Fibroblast of skin of left biceps (primary cell): Measurements from ENCODE around the gene IL16.
"Not testable (repeated sequence)": the region's sequence is repeated elsewhere in the genome, so short reads cannot be mapped to it uniquely, and the experiment has no call there.

Experiments
- DNase-seq, 2 experiments: peaks; one replicate each; pipeline ENCODE4 v3.0.0-alpha.2; 2013; ENCODE audit warnings: low read depth in 2 of 2

The IL16 gene

GRCh38 chr15:81312790-81313543, 116.3 kb downstream of the IL16 start:
- DNase-seq: peak; percentile 90

GRCh38 chr15:81313686-81314085, 117.0 kb downstream of the IL16 start:
- no peak for DNase-seq

- DNase-seq: no peak
Observed at GRCh38 chr15:81314378-81314777, 117.7 kb downstream of the IL16 start.

GRCh38 chr15:81315452-81316175, 118.9 kb downstream of the IL16 start:
- DNase-seq: no peak

GRCh38 chr15:81316267-81316666, 119.6 kb downstream of the IL16 start:
- no peak for DNase-seq

- DNase-seq: no peak
Observed at GRCh38 chr15:81317642-81318017, 121.0 kb downstream of the IL16 start.

- no peak for DNase-seq
Observed at GRCh38 chr15:81321667-81322066, 125.0 kb downstream of the IL16 start.

- no peak for DNase-seq
Observed at GRCh38 chr15:81322676-81323253, 126.1 kb downstream of the IL16 start.

- DNase-seq: no peak
Observed at GRCh38 chr15:81323559-81323943, 126.9 kb downstream of the IL16 start.

GRCh38 chr15:81323944-81324881, 127.5 kb downstream of the IL16 start, which contains the start of gene STARD5:
STARD5 (minus strand) TSS chr15:81324141; CDS start chr15:81324099, 42 bp downstream.
- DNase-seq: peak; percentile 79 to 87

GRCh38 chr15:81326466-81327212, 130.0 kb downstream of the IL16 start:
- no peak for DNase-seq

GRCh38 chr15:81327516-81327915, 130.8 kb downstream of the IL16 start:
- peak; percentile 73 to 76 for DNase-seq

- no peak for DNase-seq
Observed at GRCh38 chr15:81329446-81329845, 132.8 kb downstream of the IL16 start.

GRCh38 chr15:81330366-81331090, 133.8 kb downstream of the IL16 start:
- DNase-seq: no peak

GRCh38 chr15:81331141-81331540, 134.5 kb downstream of the IL16 start:
- DNase-seq: not testable (repeated sequence)

- no peak for DNase-seq
Observed at GRCh38 chr15:81331600-81331999, 134.9 kb downstream of the IL16 start.

GRCh38 chr15:81332326-81332725, 135.6 kb downstream of the IL16 start:
- no peak for DNase-seq

- no peak for DNase-seq
Observed at GRCh38 chr15:81333363-81333762, 136.7 kb downstream of the IL16 start.

- DNase-seq: no peak
Observed at GRCh38 chr15:81334768-81335435, 138.2 kb downstream of the IL16 start.

GRCh38 chr15:81335631-81336030, 139.0 kb downstream of the IL16 start:
- DNase-seq: no peak
